Retinal pigment epithelial cell (primary cell): ENCODE data around the gene ALK.

Experiments
- DNase-seq: peaks from one replicate; pipeline ENCODE4 v3.0.0-alpha.2; 2010; ENCODE audit warnings: low read depth
- H3K4me3 ChIP-seq: 2 replicates; pipeline ENCODE4 v1.5.1; 2011; ENCODE audit warnings: mild to moderate bottlenecking, low read length, control low read depth, moderate library complexity
- TF ChIP-seq, protein P1 (sequence below): conservative IDR thresholded peaks from 2 replicates; pipeline ENCODE4 v1.5.1; 2011; ENCODE audit warnings: low read depth, low read length, control low read depth, inconsistent platforms

ALK gene

DNA sequence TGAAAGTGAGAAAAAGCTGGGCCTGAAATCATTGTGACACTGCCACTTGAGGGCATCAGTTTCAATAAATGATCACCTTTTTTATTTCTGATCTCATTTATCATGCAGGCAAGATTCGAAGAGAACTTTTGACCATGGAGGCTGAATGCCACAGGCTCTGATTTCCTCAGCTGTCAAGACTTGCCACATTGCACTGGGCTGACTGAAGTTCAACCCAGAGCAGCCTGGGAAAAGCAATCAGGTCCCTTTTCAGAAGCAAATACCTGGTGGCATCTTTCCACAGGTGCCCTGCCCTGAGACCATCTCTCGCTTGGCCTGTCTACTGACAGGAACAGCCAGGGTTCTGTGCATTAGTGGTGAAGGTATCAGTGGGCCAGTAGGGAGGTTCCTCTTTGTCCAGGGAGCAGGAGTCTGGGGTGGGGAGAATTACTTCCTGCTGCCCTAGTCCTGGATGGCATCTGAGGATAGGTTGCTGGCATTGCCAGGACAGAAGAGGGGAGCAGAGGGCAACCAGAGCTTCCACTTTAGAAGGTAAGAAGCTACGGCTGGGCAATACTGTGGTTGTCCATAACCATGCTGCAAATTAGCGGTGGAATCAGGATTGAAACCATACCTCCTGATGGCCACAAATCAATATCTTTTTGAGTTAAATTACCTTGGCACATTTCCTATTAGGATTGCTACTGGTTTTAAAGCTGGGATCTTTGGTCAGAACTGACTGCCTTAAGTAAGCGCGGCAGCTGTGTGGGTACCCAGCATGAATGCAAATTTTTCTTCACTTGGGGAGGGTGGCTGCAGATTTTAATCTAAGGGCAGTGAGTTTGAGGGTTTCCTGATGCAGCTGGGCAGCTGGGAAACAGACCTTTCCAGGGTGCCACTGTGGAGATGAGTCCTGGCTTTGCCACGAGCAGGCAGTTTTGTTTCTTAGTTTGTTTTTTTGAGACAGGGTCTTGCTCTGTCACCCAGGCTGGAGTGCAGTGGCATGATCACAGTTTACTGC is 394.5 kb downstream of the ALK start:
- H3K4me3 ChIP-seq = no peak overlapping the region
- DNase-seq = no peak
- TF ChIP-seq, protein P1, sequence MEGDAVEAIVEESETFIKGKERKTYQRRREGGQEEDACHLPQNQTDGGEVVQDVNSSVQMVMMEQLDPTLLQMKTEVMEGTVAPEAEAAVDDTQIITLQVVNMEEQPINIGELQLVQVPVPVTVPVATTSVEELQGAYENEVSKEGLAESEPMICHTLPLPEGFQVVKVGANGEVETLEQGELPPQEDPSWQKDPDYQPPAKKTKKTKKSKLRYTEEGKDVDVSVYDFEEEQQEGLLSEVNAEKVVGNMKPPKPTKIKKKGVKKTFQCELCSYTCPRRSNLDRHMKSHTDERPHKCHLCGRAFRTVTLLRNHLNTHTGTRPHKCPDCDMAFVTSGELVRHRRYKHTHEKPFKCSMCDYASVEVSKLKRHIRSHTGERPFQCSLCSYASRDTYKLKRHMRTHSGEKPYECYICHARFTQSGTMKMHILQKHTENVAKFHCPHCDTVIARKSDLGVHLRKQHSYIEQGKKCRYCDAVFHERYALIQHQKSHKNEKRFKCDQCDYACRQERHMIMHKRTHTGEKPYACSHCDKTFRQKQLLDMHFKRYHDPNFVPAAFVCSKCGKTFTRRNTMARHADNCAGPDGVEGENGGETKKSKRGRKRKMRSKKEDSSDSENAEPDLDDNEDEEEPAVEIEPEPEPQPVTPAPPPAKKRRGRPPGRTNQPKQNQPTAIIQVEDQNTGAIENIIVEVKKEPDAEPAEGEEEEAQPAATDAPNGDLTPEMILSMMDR = no peak

DNA sequence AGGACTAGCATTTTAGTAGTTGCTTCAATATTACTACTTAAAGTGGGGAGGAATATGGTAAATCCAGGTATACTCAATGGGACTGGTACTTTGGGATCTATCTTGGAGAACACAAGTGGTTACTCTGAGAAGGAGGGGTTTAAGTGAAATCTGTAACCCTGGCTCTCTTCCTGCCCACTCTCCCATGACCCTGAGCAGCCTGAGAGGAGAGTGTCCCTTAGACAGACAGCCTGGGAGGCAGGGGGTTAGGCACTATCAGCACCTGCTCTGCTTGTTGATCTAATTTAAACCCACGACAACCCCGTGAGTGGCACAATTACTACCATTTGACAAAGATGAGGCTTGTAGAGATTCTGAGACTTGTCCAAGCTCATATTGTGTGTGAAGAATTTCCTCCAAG is 395.5 kb downstream of the ALK start:
- TF ChIP-seq, protein P1 = no peak
- DNase-seq = no peak
- no peak overlapping the region for H3K4me3 ChIP-seq

DNA sequence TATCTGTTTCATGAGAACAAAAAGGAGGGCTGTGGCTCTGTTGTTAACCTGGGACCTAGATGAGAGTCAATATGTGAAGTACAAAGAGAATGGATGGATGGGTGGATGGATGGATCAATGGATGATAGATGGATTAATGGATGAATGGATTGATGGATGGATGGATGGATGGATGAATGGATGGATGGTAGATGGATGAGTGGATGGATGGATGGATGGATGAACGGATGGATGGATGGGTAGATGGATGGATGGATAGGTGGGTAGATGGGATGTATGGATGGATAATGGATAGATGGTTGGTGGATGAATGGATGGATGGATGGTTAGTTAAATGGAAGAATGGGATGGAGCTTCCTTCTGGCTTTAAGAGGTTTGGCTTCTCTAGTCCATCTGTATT is 396.7 kb downstream of the ALK start:
- no peak overlapping the region for H3K4me3 ChIP-seq
- TF ChIP-seq, protein P1 = no peak
- no peak for DNase-seq

DNA sequence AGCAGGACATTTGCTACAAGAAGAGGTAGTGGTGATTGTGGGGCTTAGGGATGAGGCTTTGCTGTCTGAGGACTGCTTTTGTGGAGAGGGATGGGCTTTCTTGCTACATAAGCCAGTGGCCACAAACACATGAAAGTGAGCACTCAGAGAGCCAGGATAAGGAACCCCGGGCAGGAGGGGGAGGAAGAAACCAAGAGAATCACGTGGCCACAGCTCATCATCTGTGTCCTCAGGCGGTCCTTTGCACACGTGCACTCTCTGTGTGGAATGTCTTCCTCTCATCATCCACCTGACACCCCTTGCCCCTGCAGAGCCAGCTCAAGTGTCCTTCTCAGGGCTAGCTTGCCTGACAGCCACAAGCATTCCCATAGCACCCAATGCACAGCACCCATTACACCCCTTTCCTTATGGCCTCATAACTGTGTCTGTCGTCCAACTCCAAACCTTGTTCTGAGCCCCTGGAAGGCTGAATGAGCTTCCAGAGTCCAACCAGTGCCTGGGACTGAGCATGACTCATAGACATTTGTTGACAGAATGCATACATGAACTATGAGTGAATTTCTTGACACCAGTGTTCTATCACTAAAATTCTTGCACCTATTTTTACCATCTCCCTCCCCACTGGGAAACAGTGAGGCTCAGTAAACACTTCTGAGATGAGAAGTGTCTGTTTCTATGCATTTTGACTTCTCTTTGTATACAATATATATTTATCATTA is 398.3 kb downstream of the ALK start:
- TF ChIP-seq, protein P1 = no peak
- no peak overlapping the region for H3K4me3 ChIP-seq
- DNase-seq = no peak

DNA sequence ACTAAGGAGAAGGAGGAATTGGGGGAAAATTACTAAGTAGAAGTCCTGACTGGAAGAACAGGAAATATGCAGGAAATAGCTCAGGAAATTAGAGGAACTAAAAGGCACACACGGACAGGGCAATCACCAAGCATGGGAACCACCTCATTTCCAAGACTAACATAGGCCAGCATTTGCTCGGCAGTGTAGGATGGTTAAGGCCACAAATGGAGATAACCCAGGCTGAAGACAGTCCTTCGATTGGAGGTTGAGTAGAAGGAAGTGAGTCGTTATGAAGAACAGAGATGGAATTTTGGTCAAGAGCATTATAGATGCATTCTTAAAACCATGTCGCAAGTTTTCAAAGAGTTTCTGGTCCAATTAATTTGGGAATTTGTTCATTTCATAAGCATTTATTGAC is 401.4 kb downstream of the ALK start:
- no peak for DNase-seq
- H3K4me3 ChIP-seq = no peak overlapping the region
- TF ChIP-seq, protein P1 = no peak

DNA sequence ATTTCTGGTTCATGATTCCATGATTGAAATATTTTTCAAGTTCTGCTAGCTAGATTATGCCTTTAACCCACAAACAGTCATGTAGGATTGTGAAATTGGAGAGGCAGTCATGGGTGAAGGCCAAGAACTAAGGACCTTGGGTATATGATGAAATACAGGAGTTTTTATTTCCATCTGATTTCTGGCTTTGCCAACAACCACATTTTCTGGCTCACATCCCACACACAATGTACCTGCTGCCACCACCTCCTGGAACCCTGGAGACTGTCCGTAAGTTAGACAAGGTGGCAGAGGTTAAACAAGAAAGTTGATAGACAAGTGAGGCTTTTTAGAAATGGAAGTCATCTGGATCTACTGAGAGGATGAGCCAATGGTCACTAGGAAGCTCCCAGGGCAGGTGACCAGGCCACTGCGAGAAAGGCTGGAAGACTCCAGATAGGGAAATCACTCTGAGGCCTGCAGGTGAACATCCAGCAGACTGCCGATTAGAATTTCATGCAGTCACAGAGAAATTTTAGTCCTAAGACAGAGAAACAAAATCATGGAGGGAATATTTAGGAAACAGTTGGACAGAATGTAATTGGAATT is 402.0 kb downstream of the ALK start:
- no peak for DNase-seq
- no peak overlapping the region for H3K4me3 ChIP-seq
- TF ChIP-seq, protein P1 = no peak
